GM19467 (cell line): ENCODE measurements around the gene DMBT1.

ENCODE experiments used
- ATAC-seq: cut with Tn5 transposase; IDR thresholded peaks from one replicate; pipeline ENCODE4 v1.9.1; 2021; ENCODE audit warnings: mild to moderate bottlenecking, moderate library complexity; ENCODE audit not compliant: unreplicated experiment

The DMBT1 gene

GRCh38 chr10:122548407-122549085 lies 12.0 kb upstream of the DMBT1 start:
- no peak for ATAC-seq

- no peak for ATAC-seq
These were observed 10.9 kb upstream of the DMBT1 start for GRCh38 chr10:122549636-122550035.

GRCh38 chr10:122550427-122550826 lies 10.1 kb upstream of the DMBT1 start:
- ATAC-seq = no peak

GRCh38 chr10:122550983-122551382 lies 9.6 kb upstream of the DMBT1 start:
- no peak for ATAC-seq

GRCh38 chr10:122551450-122551849 lies 9.1 kb upstream of the DMBT1 start:
- ATAC-seq = no peak

DNA sequence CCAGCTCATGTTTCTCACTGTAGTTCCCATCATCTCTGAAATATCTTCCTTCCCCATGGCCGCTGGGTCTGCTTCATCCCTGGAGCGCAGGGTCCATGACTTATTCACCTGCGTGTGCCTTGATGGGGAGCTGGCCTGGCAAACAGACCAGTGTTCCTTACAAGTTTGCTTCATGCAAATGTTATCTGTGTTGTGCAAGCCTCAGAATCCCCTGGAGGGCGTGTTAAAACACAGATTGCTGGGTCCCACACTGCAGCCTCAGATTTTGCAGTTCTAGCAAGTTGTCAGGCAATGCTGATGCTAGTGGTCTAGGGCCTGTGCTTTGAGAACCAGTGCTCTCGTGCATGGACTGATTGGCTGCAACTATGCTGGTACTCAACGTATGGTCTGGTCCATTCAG lies 7.2 kb upstream of the DMBT1 start:
- ATAC-seq = no peak

DNA sequence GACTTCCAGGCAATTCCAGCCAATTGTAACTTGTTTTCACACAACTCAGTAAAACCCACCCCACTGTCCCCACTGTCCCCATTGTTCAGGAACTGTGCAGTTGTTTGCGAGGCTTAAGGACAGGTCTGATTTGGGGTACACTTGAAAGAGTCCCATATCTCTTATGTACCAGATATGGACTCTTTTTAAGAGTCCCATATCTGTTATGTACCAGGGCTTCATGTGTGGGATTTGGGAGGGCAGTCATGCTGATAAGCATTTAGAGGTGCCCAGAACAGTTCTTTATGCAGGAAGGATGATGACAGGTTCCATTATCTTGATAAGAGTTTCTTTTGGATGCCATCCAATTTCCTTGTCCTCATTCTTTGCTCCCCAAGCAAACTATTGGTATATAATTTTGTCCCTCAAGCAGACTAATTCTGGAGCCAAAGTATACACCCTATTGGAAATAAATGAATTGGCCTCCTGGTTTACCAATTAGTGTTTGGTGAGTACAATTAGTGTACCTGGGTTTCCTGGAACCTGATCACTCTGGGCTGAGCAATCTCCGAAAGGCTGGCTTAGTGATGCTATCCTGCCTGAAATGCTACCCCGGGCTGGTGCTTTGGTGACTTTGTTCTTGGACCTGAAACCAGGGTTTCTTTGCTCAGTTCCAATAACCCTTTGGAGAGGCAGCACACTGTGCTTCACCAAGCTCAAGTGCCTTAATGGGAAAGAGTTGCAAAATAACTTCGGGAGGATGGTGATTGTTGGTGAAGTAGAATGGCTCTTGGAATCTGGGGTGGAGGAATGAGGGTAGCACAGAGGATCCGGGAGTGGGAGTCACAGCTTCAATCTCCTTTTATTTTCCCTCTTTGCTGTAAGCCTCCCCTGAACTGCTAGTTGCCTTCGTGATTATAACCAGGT lies 6.2 kb upstream of the DMBT1 start:
- ATAC-seq = no peak

DNA sequence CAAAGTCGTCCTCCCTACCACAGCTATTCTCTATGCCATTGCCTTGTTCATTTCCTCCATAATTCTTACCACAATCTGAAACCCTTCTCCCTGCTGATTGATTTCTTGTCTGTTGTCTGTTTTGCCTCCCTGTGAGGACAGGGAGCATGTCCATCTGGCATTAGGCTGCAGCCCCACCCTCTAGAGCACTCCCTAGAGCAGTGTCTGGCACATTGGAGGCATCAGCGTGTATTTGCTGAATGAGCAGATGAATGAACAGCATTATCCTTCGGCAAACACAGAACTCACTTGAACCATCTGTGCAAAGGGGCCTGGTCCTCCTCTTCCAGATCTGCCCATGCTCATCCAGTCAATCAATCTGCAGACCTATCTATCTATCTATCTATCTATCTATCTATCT lies 5.1 kb upstream of the DMBT1 start:
- no peak for ATAC-seq

DNA sequence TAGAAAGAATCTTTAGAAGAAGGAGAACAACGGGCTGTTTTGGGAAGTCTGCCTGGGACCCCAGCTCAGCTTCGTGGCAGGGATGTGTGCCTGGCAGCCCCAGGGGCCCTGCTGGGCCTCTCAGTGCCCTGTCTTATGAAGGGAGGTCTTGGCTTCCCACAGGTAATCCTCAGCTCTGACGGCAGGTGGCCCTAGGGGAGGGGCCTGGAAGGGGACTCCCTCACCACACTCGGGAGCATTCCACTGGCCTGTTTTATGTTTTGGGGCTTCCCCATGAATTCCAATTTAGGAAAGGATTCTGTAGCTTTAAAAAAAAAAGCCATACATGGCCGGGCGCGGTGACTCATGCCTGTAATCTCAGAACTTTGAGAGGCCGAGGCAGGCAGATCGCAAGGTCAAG lies 3.0 kb upstream of the DMBT1 start:
- ATAC-seq = no peak

DNA sequence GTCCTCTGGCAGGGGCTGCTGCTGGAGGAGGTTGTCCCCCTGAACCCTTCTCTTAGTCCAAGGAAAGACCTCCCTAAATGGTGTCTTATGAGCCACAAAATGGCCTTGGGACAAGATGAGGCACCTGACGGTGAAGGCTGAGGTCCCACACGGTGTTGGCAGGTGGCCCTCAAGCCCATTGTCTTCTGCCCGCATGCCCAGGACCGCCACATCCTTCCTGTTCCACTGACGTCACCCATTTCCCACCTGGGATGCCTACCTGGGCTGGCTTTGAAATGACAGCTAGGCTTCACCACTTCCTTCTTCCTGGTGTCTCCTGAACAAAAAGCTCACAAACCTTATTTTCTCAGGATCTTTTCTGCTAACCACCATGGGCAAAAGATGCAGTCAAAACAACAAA lies 2.1 kb upstream of the DMBT1 start:
- ATAC-seq = no peak

DNA sequence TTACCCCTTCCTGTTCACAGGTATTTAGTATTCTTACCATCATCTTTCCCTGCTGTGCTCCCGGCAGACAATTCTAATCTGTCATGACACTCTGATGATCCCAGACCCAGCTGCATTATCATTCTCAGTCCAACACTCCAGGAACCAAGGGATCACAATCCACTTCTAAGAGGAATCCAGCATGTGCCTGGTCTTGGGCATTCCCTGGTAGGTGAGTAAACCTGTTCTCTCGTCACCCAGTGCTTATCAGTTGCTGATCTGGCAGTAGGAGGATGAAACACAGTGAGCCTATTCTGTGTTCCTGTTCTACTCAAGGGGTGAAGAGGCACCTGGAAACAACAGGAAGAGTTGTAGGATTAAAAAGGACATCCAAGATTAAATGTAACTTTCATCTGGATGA lies 1.3 kb upstream of the DMBT1 start:
- ATAC-seq = no peak

DNA sequence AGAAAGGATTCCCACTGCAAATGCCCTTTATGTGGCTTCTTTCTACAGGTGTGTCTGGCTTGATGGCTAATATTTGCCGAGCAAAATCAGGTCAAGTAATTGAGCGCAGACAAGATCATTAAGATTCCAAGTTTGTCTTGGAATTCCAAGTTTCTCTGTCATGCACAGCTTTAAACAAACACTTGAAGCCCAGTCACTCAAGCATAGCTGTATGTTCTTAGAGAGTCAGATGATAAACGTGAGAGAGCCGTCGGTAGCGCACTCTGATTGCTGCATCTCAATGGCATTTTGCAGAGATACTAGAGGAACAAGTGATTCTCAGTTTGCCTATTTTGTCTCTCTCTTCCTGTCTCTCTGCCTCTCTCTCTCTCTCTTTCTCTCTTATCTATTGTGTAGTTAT lies 658 bp downstream of the DMBT1 start:
- no peak for ATAC-seq

DNA sequence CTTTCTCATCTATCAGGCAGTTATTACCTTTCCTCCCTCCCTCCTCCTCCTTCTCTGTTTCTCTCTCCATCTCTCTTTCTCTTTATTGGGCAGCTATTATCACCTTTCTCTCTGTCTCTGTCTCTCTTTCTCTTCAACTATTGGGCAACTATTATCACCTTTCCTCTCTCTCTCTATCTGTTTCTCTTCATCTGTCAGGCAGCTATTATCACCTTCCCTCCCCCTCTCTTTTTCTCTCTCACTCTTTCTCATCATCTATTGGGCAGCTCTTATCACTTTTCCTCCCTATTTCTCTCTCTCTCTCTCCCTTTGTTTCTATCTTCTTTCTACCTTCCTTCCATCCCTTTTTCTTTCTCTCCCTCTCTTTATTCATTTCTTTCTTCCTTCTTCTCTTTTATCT lies 1.2 kb downstream of the DMBT1 start:
- no peak for ATAC-seq

- ATAC-seq = no peak
These were observed 4.4 kb downstream of the DMBT1 start for GRCh38 chr10:122564980-122565379.

GRCh38 chr10:122565766-122566206 lies 5.2 kb downstream of the DMBT1 start:
- ATAC-seq = no peak

GRCh38 chr10:122566632-122567031 lies 6.1 kb downstream of the DMBT1 start:
- no peak for ATAC-seq

GRCh38 chr10:122567056-122567660 lies 6.6 kb downstream of the DMBT1 start:
- ATAC-seq = no peak

- ATAC-seq = no peak
These were observed 8.0 kb downstream of the DMBT1 start for GRCh38 chr10:122568551-122568950.

GRCh38 chr10:122570920-122571319 lies 10.4 kb downstream of the DMBT1 start:
- no peak for ATAC-seq

DNA sequence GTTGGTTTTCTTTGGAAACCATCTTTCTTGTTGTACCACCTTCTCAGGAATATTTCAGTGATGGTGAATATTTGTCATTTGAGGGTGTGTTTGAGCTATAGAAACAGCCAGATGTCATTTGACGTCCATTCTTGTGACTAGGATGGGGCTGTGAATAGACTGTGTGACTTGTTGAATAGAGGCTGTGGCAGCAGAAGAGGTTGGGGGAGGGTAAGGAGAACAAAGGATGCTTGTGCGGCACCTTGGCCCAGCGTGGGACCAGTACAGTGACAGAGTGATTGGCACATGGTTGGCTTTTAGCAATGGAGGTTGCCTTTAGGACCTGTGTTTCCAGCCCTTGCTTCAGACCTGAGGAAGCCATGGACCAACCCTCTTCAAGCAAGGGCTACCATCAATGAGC lies 11.3 kb downstream of the DMBT1 start:
- no peak for ATAC-seq

DNA sequence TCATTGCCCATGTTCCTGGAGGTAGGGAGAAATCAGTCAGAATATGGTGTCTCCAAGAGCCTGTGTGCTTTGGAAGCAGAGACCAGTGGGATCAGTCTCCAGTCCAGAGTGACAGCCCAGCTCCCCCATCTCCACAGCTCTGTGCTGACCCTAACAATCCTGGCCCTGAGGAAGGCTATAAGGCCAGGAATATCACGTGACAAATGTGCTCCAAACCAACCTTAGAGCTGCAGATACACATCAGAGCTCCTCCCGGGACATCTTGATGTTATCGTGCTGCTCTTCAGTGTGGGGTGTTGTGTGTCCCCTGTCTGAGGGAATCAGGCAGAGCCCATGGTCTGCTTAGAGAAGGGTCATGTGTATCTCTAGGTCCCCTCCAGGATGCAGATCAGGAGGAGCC lies 15.2 kb downstream of the DMBT1 start:
- no peak for ATAC-seq

DNA sequence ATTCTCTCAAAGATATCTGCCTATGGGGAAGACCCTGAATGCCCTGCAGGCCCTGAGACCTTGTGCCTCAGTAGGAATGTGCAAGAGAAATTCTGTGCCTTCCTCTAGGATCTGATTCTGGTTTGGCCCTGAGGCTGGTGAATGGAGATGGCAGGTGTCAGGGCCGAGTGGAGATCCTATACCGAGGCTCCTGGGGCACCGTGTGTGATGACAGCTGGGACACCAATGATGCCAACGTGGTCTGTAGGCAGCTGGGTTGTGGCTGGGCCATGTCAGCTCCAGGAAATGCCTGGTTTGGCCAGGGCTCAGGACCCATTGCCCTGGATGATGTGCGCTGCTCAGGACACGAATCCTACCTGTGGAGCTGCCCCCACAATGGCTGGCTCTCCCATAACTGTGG lies 15.7 kb downstream of the DMBT1 start:
- no peak for ATAC-seq
